H9 (cell line): ENCODE measurements around the gene TACR1. TPM values are rescaled to one million over a fixed set of nuclear protein-coding genes. Genes with fewer than 3 reads are reported as not detected.

Experiments used
- DNase-seq: peaks from one replicate; pipeline ENCODE4 v3.0.0-alpha.2; 2017
- H2AFZ ChIP-seq: one replicate; pipeline ENCODE4 v1.6.1; 2013; ENCODE audit warnings: mild to moderate bottlenecking, low read length, control low read depth, moderate library complexity
- H2AK5ac ChIP-seq: 2 replicates; pipeline ENCODE4 v1.6.1; 2013; ENCODE audit warnings: low read length, control low read depth, mixed read lengths; ENCODE audit not compliant: insufficient read length
- H2BK120ac ChIP-seq: one replicate; pipeline ENCODE4 v1.6.1; 2013; ENCODE audit warnings: low read depth, mild to moderate bottlenecking, low read length, control low read depth, inconsistent platforms; ENCODE audit not compliant: poor library complexity, severe bottlenecking
- H2BK12ac ChIP-seq: 2 replicates; pipeline ENCODE4 v1.6.1; 2013; ENCODE audit warnings: low read length, control low read depth, mixed read lengths, low read depth; ENCODE audit not compliant: insufficient read length
- H2BK15ac ChIP-seq: 2 replicates; pipeline ENCODE4 v1.6.1; 2013; ENCODE audit warnings: low read depth, low read length, control low read depth
- H2BK20ac ChIP-seq: one replicate; pipeline ENCODE4 v1.6.1; 2013; ENCODE audit warnings: low read depth, mild to moderate bottlenecking, low read length, control low read depth, inconsistent platforms; ENCODE audit not compliant: poor library complexity, severe bottlenecking
- H2BK5ac ChIP-seq: 2 replicates; pipeline ENCODE4 v1.6.1; 2013; ENCODE audit warnings: low read length, control low read depth, mixed read lengths; ENCODE audit not compliant: insufficient read length
- H3K14ac ChIP-seq: 2 replicates; pipeline ENCODE4 v1.6.1; 2013; ENCODE audit warnings: low read length, control low read depth; ENCODE audit not compliant: insufficient read depth
- H3K18ac ChIP-seq: 2 replicates; pipeline ENCODE4 v1.6.1; 2013; ENCODE audit warnings: low read depth, mild to moderate bottlenecking, mixed read lengths, low read length, control low read depth; ENCODE audit not compliant: insufficient read length
- H3K23ac ChIP-seq: 2 replicates; pipeline ENCODE4 v1.6.1; 2013; ENCODE audit warnings: low read length, control low read depth, mixed read lengths, low read depth; ENCODE audit not compliant: insufficient read length
- H3K23me2 ChIP-seq: 2 replicates; pipeline ENCODE4 v1.6.1; 2013; ENCODE audit warnings: low read depth, mild to moderate bottlenecking, mixed read lengths, low read length, control low read depth; ENCODE audit not compliant: insufficient read length, poor library complexity, severe bottlenecking
- H3K27ac ChIP-seq: 2 replicates; pipeline ENCODE4 v1.5.1; 2013; ENCODE audit warnings: low read length, control low read depth, mixed read lengths, low read depth; ENCODE audit not compliant: insufficient read length
- H3K27me3 ChIP-seq: 2 replicates; pipeline ENCODE4 v1.6.1; 2013; ENCODE audit warnings: low read length, control low read depth, inconsistent platforms; ENCODE audit not compliant: insufficient read depth
- H3K4ac ChIP-seq: 2 replicates; pipeline ENCODE4 v1.6.1; 2013; ENCODE audit warnings: low read depth, mild to moderate bottlenecking, control low read depth, inconsistent platforms, low read length, moderate library complexity
- H3K4me1 ChIP-seq: 2 replicates; pipeline ENCODE4 v1.6.1; 2013; ENCODE audit warnings: low read length, control low read depth, inconsistent platforms; ENCODE audit not compliant: insufficient read depth
- H3K4me2 ChIP-seq: 2 replicates; pipeline ENCODE4 v1.6.1; 2013; ENCODE audit warnings: low read length, control low read depth, mixed read lengths; ENCODE audit not compliant: insufficient read length, insufficient read depth
- H3K56ac ChIP-seq: 2 replicates; pipeline ENCODE4 v1.6.1; 2013; ENCODE audit warnings: low read depth, mild to moderate bottlenecking, mixed read lengths, low read length, control low read depth; ENCODE audit not compliant: insufficient read length
- H3K79me1 ChIP-seq: 2 replicates; pipeline ENCODE4 v1.6.1; 2013; ENCODE audit warnings: low read depth, mild to moderate bottlenecking, moderate library complexity, low read length, control low read depth, inconsistent platforms; ENCODE audit not compliant: insufficient read depth, poor library complexity, severe bottlenecking
- H3K79me2 ChIP-seq: 2 replicates; pipeline ENCODE4 v1.6.1; 2013; ENCODE audit warnings: low read length, control low read depth, inconsistent platforms; ENCODE audit not compliant: insufficient read depth
- H3K9ac ChIP-seq: 2 replicates; pipeline ENCODE4 v1.6.1; 2013; ENCODE audit warnings: low read length, control low read depth, mixed read lengths; ENCODE audit not compliant: insufficient read length; ENCODE audit errors: extremely low read depth
- H3K9me3 ChIP-seq: one replicate; pipeline ENCODE4 v1.6.1; 2013; ENCODE audit warnings: low read depth, low read length, inconsistent platforms; ENCODE audit not compliant: control insufficient read depth
- H3T11ph ChIP-seq: one replicate; pipeline ENCODE4 v1.6.1; 2013; ENCODE audit warnings: mild to moderate bottlenecking, low read length, control low read depth, inconsistent platforms
- H4K20me1 ChIP-seq: one replicate; pipeline ENCODE4 v1.6.1; 2013; ENCODE audit not compliant: control insufficient read depth, insufficient read length, insufficient read depth
- H4K5ac ChIP-seq: 2 replicates; pipeline ENCODE4 v1.6.1; 2013; ENCODE audit warnings: low read depth, mild to moderate bottlenecking, mixed read lengths, low read length, control low read depth; ENCODE audit not compliant: insufficient read length
- H4K8ac ChIP-seq: replicated peaks from 2 replicates; pipeline ENCODE4 v1.6.1; 2013; ENCODE audit warnings: low read length, control low read depth, mixed read lengths, low read depth; ENCODE audit not compliant: insufficient read length
- H4K91ac ChIP-seq: 2 replicates; pipeline ENCODE4 v1.6.1; 2013; ENCODE audit warnings: low read depth, mild to moderate bottlenecking, moderate library complexity, mixed read lengths, low read length, control low read depth; ENCODE audit not compliant: insufficient read length
- H3K27ac Mint-ChIP-seq, 3 experiments: 2 replicates in 2 of 3; 3 replicates in 1 of 3; pipeline ENCODE4 v1.8.0; 2020 to 2021; ENCODE audit warnings: mixed read lengths in 3 of 3, mild to moderate bottlenecking in 1 of 3, moderate library complexity in 1 of 3
- H3K27me3 Mint-ChIP-seq: 2 replicates; pipeline ENCODE4 v1.8.0; 2021; ENCODE audit warnings: low read depth, mild to moderate bottlenecking, moderate library complexity, mixed read lengths
- H3K36me3 Mint-ChIP-seq, 3 experiments: 2 replicates in 2 of 3; 3 replicates in 1 of 3; pipeline ENCODE4 v1.8.0; 2020 to 2021; ENCODE audit warnings: low read depth in 3 of 3, mixed read lengths in 3 of 3; ENCODE audit not compliant: insufficient read depth in 1 of 3
- H3K4me1 Mint-ChIP-seq, 2 experiments: 2 replicates each; pipeline ENCODE4 v1.8.0; 2020; ENCODE audit warnings: mixed read lengths in 2 of 2
- H3K4me3 Mint-ChIP-seq, 2 experiments: 2 replicates in 1 of 2; 3 replicates in 1 of 2; pipeline ENCODE4 v1.8.0; 2020 to 2021; ENCODE audit warnings: mild to moderate bottlenecking in 2 of 2, mixed read lengths in 2 of 2, moderate library complexity in 1 of 2
- H3K9me3 Mint-ChIP-seq, 2 experiments: 2 replicates in 1 of 2; 3 replicates in 1 of 2; pipeline ENCODE4 v1.8.0; 2020; ENCODE audit warnings: mild to moderate bottlenecking in 2 of 2, mixed read lengths in 2 of 2, moderate library complexity in 1 of 2
- WGBS: extraction: QIAGEN DNeasy Blood & Tissue Kit; methylation state at CpG from one replicate; pipeline ENCODE4 v1.1.7; 2013; ENCODE audit warnings: missing lambda C conversion rate, low lambda C conversion rate, mixed read lengths; ENCODE audit not compliant: insufficient read length; ENCODE audit errors: extremely low coverage; 5-methylcytosine and 5-hydroxymethylcytosine counted together
- total RNA-seq: library from RNA; stranded (reverse); gene quantifications from 2 replicates; pipeline ENCODE4 v1.2.1, GENCODE V29; 2021
- TF ChIP-seq, protein P1 (sequence below): fragments of 200-600 bp; sonication (generic); conservative IDR thresholded peaks from 3 replicates; pipeline ENCODE4 v1.8.0; 2021; ENCODE audit warnings: antibody characterized with exemption, mild to moderate bottlenecking

The TACR1 gene
- total RNA-seq, 1 experiment from 2014 or later = 1.4 TPM

GRCh38 chr2:75140288-75140687 lies 59.0 kb downstream of the TACR1 start:
- H3K9ac ChIP-seq = no peak overlapping the region
- H3K4me2 ChIP-seq = no peak overlapping the region
- H3K9me3 ChIP-seq = no peaks in the 10 kb centered on the region
- H3K9me3 Mint-ChIP-seq = no peaks in the 10 kb centered on the region; a peak in 1 of 5 replicates
- H3K36me3 Mint-ChIP-seq = no peaks in the 10 kb centered on the region
- H3K4me1 Mint-ChIP-seq = peaks cover 0 to 3% of the 10 kb centered on the region in 2 experiments; a peak in 3 of 4 replicates
- H2BK15ac ChIP-seq = no peak overlapping the region
- no peaks in the 10 kb centered on the region for H4K20me1 ChIP-seq
- no peak overlapping the region for H4K8ac ChIP-seq
- no peak overlapping the region for H3K4me3 Mint-ChIP-seq
- no peaks in the 10 kb centered on the region for H3K4me1 ChIP-seq
- H3K18ac ChIP-seq = no peak overlapping the region
- H3K23me2 ChIP-seq = no peaks in the 10 kb centered on the region
- H3K27ac ChIP-seq = no peak overlapping the region
- no peak overlapping the region for H2BK120ac ChIP-seq
- no peak for DNase-seq
- H2AK5ac ChIP-seq = no peak overlapping the region
- H2AFZ ChIP-seq = no peak overlapping the region
- no peak overlapping the region for H3K14ac ChIP-seq
- H4K5ac ChIP-seq = no peak overlapping the region
- no peak overlapping the region for H4K91ac ChIP-seq
- no peak overlapping the region for H3K56ac ChIP-seq
- no CpG with 5 or more reads among the region's 1 CpG for WGBS
- TF ChIP-seq, protein P1, sequence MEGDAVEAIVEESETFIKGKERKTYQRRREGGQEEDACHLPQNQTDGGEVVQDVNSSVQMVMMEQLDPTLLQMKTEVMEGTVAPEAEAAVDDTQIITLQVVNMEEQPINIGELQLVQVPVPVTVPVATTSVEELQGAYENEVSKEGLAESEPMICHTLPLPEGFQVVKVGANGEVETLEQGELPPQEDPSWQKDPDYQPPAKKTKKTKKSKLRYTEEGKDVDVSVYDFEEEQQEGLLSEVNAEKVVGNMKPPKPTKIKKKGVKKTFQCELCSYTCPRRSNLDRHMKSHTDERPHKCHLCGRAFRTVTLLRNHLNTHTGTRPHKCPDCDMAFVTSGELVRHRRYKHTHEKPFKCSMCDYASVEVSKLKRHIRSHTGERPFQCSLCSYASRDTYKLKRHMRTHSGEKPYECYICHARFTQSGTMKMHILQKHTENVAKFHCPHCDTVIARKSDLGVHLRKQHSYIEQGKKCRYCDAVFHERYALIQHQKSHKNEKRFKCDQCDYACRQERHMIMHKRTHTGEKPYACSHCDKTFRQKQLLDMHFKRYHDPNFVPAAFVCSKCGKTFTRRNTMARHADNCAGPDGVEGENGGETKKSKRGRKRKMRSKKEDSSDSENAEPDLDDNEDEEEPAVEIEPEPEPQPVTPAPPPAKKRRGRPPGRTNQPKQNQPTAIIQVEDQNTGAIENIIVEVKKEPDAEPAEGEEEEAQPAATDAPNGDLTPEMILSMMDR = no peak
- no peaks in the 10 kb centered on the region for H3K27me3 Mint-ChIP-seq
- H3K79me1 ChIP-seq = no peaks in the 10 kb centered on the region
- no peak overlapping the region for H2BK20ac ChIP-seq
- no peak overlapping the region for H2BK12ac ChIP-seq
- H3K23ac ChIP-seq = no peak overlapping the region
- no peak overlapping the region for H3T11ph ChIP-seq
- no peak overlapping the region for H2BK5ac ChIP-seq
- no peaks in the 10 kb centered on the region for H3K79me2 ChIP-seq
- H3K4ac ChIP-seq = no peak overlapping the region
- no peaks in the 10 kb centered on the region for H3K27me3 ChIP-seq
- no peak overlapping the region for H3K27ac Mint-ChIP-seq
